ENCODE data around the gene CTNNA1. TPM values are rescaled to one million over a fixed set of nuclear protein-coding genes. Genes with fewer than 3 reads are reported as not detected.

CTNNA1 gene
- total RNA-seq, 2 donors from 2014 or later, result 107 to 140 TPM

DNA sequence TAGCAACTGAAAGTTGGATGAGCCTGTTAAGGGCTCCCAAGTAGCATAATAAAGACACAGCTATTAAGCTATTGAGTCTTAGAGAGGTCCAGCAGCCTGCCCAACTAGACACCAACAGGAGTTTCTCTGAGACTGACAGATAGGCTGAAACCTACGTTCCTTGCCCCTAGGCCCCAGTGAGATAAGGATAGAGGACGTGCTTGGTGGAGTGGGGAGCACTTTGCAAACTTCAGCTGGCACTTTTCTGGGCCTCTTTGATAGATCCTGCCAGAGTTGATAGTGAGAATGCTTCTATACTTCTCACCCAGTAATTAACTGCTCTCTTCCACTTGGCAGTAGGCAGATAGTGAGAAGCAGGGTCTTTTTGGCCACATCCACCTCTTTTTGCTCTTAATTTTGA, 20.8 kb upstream of the CTNNA1 start:
- Histone ChIP-seq H3K9me3 (no peaks in the 10 kb centered on the region), H3K4me3 (no peak overlapping the region), H3K36me3 (replicated peaks in 1 of 2; ENCODE audit: insufficient read depth in 1 of 2, low read depth in 2 of 2) (no peaks in the 10 kb centered on the region), H3K27me3 (no peaks in the 10 kb centered on the region), H3K27ac (no peak overlapping the region), H3K4me1 (no peaks in the 10 kb centered on the region)
- intact Hi-C loops (cut with DNase I), result no loop called here
- no peak for TF ChIP-seq POLR2A (IDR thresholded peaks at IDR 0.05)
- TF ChIP-seq, protein P1, sequence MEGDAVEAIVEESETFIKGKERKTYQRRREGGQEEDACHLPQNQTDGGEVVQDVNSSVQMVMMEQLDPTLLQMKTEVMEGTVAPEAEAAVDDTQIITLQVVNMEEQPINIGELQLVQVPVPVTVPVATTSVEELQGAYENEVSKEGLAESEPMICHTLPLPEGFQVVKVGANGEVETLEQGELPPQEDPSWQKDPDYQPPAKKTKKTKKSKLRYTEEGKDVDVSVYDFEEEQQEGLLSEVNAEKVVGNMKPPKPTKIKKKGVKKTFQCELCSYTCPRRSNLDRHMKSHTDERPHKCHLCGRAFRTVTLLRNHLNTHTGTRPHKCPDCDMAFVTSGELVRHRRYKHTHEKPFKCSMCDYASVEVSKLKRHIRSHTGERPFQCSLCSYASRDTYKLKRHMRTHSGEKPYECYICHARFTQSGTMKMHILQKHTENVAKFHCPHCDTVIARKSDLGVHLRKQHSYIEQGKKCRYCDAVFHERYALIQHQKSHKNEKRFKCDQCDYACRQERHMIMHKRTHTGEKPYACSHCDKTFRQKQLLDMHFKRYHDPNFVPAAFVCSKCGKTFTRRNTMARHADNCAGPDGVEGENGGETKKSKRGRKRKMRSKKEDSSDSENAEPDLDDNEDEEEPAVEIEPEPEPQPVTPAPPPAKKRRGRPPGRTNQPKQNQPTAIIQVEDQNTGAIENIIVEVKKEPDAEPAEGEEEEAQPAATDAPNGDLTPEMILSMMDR (IDR thresholded peaks at IDR 0.05), result no peak
- ATAC-seq, result no peak
- WGBS, 2 donors, result 48 to 73% methylated on average over 2 of the region's 2 CpGs
- DNase-seq, result no peak

DNA sequence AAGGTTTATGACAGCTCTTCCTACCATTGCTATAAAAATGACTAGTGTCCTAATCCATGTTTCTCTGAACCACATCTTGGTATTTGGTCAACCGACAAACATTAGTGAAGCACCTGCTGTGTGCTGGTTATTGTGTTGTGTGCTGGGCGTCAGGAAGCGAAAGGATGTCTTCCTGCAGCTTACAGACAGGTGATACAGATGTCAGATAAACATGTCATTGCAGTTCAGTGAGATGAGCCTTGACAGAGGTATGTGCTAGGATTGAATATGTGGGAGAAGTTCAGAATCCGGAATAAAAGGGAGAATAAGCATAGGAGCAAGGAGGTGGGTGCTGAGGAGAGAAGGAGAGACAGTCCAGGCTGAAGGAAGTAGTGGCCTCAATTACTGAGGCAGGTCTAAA, 20.3 kb upstream of the CTNNA1 start:
- DNase-seq, result no peak
- Histone ChIP-seq H3K36me3 (replicated peaks in 1 of 2; ENCODE audit: insufficient read depth in 1 of 2, low read depth in 2 of 2) (no peaks in the 10 kb centered on the region), H3K27me3 (no peaks in the 10 kb centered on the region), H3K27ac (no peak overlapping the region), H3K4me1 (no peaks in the 10 kb centered on the region), H3K4me3 (no peak overlapping the region), H3K9me3 (no peaks in the 10 kb centered on the region)
- 87 to 90% methylated on average over 4 of the region's 4 CpGs for WGBS, 2 donors
- intact Hi-C loops (cut with DNase I), result no loop called here
- TF ChIP-seq POLR2A (IDR thresholded peaks at IDR 0.05), result no peak
- TF ChIP-seq, protein P1 (IDR thresholded peaks at IDR 0.05), result no peak
- no peak for ATAC-seq

DNA sequence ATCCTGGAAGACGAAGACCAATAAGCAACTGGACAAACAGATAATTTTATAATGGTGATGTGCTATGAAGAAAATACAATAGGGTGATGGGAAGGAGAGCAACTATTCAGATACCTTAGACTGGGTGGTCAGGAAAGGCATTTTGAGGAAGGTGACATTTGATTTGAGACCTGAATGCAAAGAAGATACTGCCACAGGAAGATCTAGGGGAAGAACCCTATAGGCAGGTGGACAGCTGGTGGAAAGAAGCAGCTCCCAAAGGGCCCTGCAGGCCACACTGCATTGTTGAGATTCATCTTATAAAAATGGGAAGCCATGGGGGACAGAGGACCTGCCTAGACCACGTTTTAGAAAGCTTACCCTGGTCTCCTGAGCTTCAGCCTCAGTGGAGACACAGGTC, 19.7 kb upstream of the CTNNA1 start:
- ATAC-seq (no peak), DNase-seq (no peak)
- 48 to 57% methylated on average over 2 of the region's 2 CpGs for WGBS, 2 donors
- no peaks in the 10 kb centered on the region for H3K4me1 ChIP-seq
- H3K4me3 ChIP-seq, result no peak overlapping the region
- H3K36me3 ChIP-seq (replicated peaks in 1 of 2; ENCODE audit: insufficient read depth in 1 of 2, low read depth in 2 of 2), result no peaks in the 10 kb centered on the region
- no peaks in the 10 kb centered on the region for H3K9me3 ChIP-seq
- no peak overlapping the region for H3K27ac ChIP-seq
- TF ChIP-seq, protein P1 (IDR thresholded peaks at IDR 0.05), result no peak
- no peak for TF ChIP-seq POLR2A (IDR thresholded peaks at IDR 0.05)
- H3K27me3 ChIP-seq, result no peaks in the 10 kb centered on the region
- intact Hi-C loops (cut with DNase I), result no loop called here

DNA sequence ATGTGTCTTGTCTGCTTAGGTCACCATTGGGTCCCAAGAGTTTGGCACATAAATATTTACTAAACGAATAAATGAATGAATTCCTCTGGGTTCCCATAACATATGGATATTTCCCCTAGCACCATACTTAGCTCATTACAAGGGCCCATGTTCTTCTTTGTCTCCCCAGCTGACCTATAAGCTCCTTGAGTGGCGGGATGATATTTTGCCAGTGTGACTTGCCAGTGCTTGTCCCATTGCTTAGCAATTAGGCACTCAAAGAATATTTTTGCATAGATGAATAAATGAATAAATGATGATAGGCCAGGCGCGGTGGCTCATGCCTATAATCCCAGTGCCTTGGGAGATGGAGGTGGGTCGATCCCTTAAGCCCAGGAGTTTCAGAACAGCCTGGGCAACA, 16.9 kb upstream of the CTNNA1 start:
- H3K4me3 ChIP-seq, result no peak overlapping the region
- no peak for TF ChIP-seq POLR2A (IDR thresholded peaks at IDR 0.05)
- TF ChIP-seq, protein P1 (IDR thresholded peaks at IDR 0.05), result no peak
- H3K4me1 ChIP-seq, result no peaks in the 10 kb centered on the region
- H3K27ac ChIP-seq, result no peak overlapping the region
- 86 to 95% methylated on average over 5 of the region's 5 CpGs for WGBS, 2 donors
- intact Hi-C loops (cut with DNase I), result no loop called here
- H3K36me3 ChIP-seq (replicated peaks in 1 of 2; ENCODE audit: insufficient read depth in 1 of 2, low read depth in 2 of 2), result no peaks in the 10 kb centered on the region
- DNase-seq (no peak), ATAC-seq (no peak)
- no peaks in the 10 kb centered on the region for H3K9me3 ChIP-seq
- no peaks in the 10 kb centered on the region for H3K27me3 ChIP-seq

DNA sequence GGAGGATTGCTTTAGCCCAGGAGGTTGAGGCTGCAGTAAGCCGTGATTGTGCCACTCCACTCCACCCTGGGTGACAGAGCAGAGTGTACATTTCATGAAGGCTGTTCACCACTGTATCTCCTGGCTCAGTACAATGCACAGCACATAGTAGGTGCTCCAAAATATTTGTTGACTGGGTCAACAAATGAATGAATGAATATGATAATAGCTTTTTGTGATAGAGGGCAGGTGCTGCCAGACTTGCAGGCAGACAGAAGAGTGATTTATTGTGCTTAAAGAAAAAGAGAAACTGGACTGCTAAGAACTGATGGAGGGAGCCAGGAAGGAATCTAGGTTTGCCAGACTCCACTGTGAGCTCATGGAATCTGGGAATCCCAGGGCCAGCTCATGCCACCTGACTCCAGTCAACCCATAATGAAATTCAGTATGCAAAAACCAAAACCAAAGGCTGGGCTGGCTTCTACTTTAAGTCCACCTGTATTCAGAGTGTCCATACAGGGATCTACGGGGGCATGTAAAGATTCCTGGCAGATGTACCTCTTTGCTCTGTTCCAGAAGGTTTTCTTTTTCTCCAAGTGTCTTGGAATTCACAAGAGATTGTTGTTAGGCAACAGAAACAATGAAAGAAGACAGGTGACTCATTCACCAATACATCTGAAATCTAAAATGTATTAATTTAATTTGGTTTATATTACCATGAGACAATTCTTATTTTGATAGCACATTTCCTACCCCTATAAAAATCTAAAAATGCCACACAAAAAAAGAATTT, 15.5 kb upstream of the CTNNA1 start:
- H3K4me1 ChIP-seq, result peaks cover 9% of the 10 kb centered on the region
- H3K9me3 ChIP-seq, result no peaks in the 10 kb centered on the region
- no peak overlapping the region for H3K27ac ChIP-seq
- intact Hi-C loops (cut with DNase I), result no loop called here
- H3K4me3 ChIP-seq, result no peak overlapping the region
- no peak for DNase-seq
- TF ChIP-seq, protein P1 (IDR thresholded peaks at IDR 0.05), result no peak
- no peak for TF ChIP-seq POLR2A (IDR thresholded peaks at IDR 0.05)
- no peaks in the 10 kb centered on the region for H3K36me3 ChIP-seq (replicated peaks in 1 of 2; ENCODE audit: insufficient read depth in 1 of 2, low read depth in 2 of 2)
- 91 to 100% methylated on average over 2 of the region's 2 CpGs for WGBS, 2 donors
- no peaks in the 10 kb centered on the region for H3K27me3 ChIP-seq
- ATAC-seq, result no peak

Data from body of pancreas (tissue), 4 donors.